HCT116 (cell line): Measurements from ENCODE around the gene BRIP1. TPM values are rescaled to one million over a fixed set of nuclear protein-coding genes. Genes with fewer than 3 reads are reported as not detected.

ENCODE experiments used
- ATAC-seq: fragments of 200-7000 bp; cut with Tn5 transposase; 2 replicates; pipeline ENCODE4 v1.9.1; 2020; ENCODE audit warnings: mild to moderate bottlenecking, moderate library complexity
- BruUV-seq: library from RNA; stranded (reverse); fragments of 400-500 nt; replicated peaks from 2 replicates; lab custom pipeline; 2021; lab: Mats Ljungman, UMichigan
- CTCF ChIA-PET: fragments of 300-600 bp; sonication (Branson Sonifier 250); formaldehyde crosslinking; loops from one replicate; lab custom pipeline; 2021; ENCODE audit warnings: antibody characterized with exemption; lab: Charles Lee
- POLR2A ChIA-PET: fragments of 300-600, 350-600 bp; sonication (Branson Sonifier 250); formaldehyde crosslinking; loops from one replicate; lab custom pipeline; 2021; ENCODE audit warnings: antibody characterized with exemption; lab: Charles Lee
- RAD21 ChIA-PET, 2 experiments: fragments of 300-600 bp; sonication (Branson Sonifier 250); formaldehyde crosslinking; loops; one replicate each; lab custom pipeline; 2023; ENCODE audit warnings: low total read pairs in 2 of 2; ENCODE audit not compliant: uncharacterized antibody in 2 of 2, unreplicated experiment in 2 of 2, low non-redundant PET in 1 of 2; lab: Charles Lee
- DNase-seq: peaks from one replicate; pipeline ENCODE4 v3.0.0-alpha.2; 2010; ENCODE audit warnings: low read depth, low spot score
- H2AFZ ChIP-seq: fragments of 200-600 bp; shearing (Covaris generic), sonication (generic); 2 replicates; pipeline ENCODE4 v1.6.1; 2017; ENCODE audit warnings: low read depth, mixed run types, mixed read lengths, antibody characterized with exemption, low read length; ENCODE audit not compliant: poor library complexity, severe bottlenecking
- H3K27ac ChIP-seq: 2 replicates; pipeline ENCODE4 v1.5.1; 2012; ENCODE audit warnings: low read depth, low read length
- H3K27me3 ChIP-seq: fragments of 200-600 bp; sonication (generic); 2 replicates; pipeline ENCODE4 v1.6.1; 2016; ENCODE audit warnings: mixed run types, low read length, mixed read lengths; ENCODE audit not compliant: insufficient read depth
- H3K36me3 ChIP-seq, 2 experiments: fragments of 200-500 bp in 1 of 2; fragments of 200-600 bp in 1 of 2; sonication (Bioruptor generic) in 1 of 2; sonication (generic) in 1 of 2; 2 replicates each; pipeline versions ENCODE4 v1.5.1 to v1.6.1; 2014 to 2016; ENCODE audit warnings: low read length in 2 of 2, inconsistent platforms in 1 of 2, mixed read lengths in 1 of 2, mixed run types in 1 of 2; ENCODE audit not compliant: insufficient read depth in 2 of 2, control insufficient read depth in 1 of 2
- H3K4me1 ChIP-seq, 2 experiments: fragments of 200-600 bp in 1 of 2; sonication (generic) in 1 of 2; 2 replicates each; pipeline versions ENCODE4 v1.5.1 to v1.6.1; 2012 to 2017; ENCODE audit warnings: low read length in 2 of 2, inconsistent platforms in 1 of 2, mild to moderate bottlenecking in 1 of 2, mixed read lengths in 1 of 2, mixed run types in 1 of 2, moderate library complexity in 1 of 2; ENCODE audit not compliant: insufficient read depth in 2 of 2, control insufficient read depth in 1 of 2
- H3K4me2 ChIP-seq: fragments of 200-600 bp; sonication (generic); 2 replicates; pipeline ENCODE4 v1.6.1; 2017; ENCODE audit warnings: mixed run types, low read length, mixed read lengths
- H3K4me3 ChIP-seq, 2 experiments: fragments of 200-600 bp in 1 of 2; sonication (generic) in 1 of 2; replicated peaks in 1 of 2; 2 replicates each; pipeline ENCODE4 v1.5.1; 2011 to 2016; ENCODE audit warnings: low read length in 2 of 2, control low read depth in 1 of 2, low read depth in 1 of 2, mild to moderate bottlenecking in 1 of 2, mixed read lengths in 1 of 2, mixed run types in 1 of 2
- H3K79me2 ChIP-seq: fragments of 200-600 bp; sonication (generic); 2 replicates; pipeline ENCODE4 v1.6.1; 2017; ENCODE audit warnings: mild to moderate bottlenecking, mixed run types, low read length, moderate library complexity, mixed read lengths; ENCODE audit not compliant: insufficient read depth
- H3K9ac ChIP-seq: fragments of 200-600 bp; sonication (generic); 2 replicates; pipeline ENCODE4 v1.6.1; 2016; ENCODE audit warnings: low read length, mixed read lengths
- H3K9me2 ChIP-seq: fragments of 200-600 bp; sonication (generic), shearing (Covaris generic); 2 replicates; pipeline ENCODE4 v1.6.1; 2017; ENCODE audit warnings: mixed run types, mild to moderate bottlenecking, moderate library complexity; ENCODE audit not compliant: insufficient read depth
- H3K9me3 ChIP-seq, 2 experiments: fragments of 200-500 bp in 1 of 2; fragments of 200-600 bp in 1 of 2; sonication (Bioruptor generic) in 1 of 2; sonication (generic) in 1 of 2; 2 replicates each; pipeline ENCODE4 v1.6.1; 2014 to 2017; ENCODE audit warnings: low read length in 2 of 2, mixed read lengths in 2 of 2, inconsistent platforms in 1 of 2, low read depth in 1 of 2, mild to moderate bottlenecking in 1 of 2, mixed run types in 1 of 2, moderate library complexity in 1 of 2; ENCODE audit not compliant: control insufficient read depth in 1 of 2, insufficient read depth in 1 of 2
- H4K20me1 ChIP-seq: fragments of 200-600 bp; sonication (generic), shearing (Covaris generic); 2 replicates; pipeline ENCODE4 v1.6.1; 2017; ENCODE audit warnings: mixed run types, mild to moderate bottlenecking, moderate library complexity; ENCODE audit not compliant: insufficient read depth
- ATF3 ChIP-seq: IDR thresholded peaks from 2 replicates; pipeline ENCODE4 v1.6.1; 2012
- CBX3 ChIP-seq: IDR thresholded peaks from 2 replicates; pipeline ENCODE4 v1.6.1; 2012; ENCODE audit warnings: low read depth
- CEBPB ChIP-seq: IDR thresholded peaks from 2 replicates; pipeline ENCODE4 v1.6.1; 2012; ENCODE audit warnings: low read depth
- EGR1 ChIP-seq: IDR thresholded peaks from 2 replicates; pipeline ENCODE4 v1.6.1; 2012; ENCODE audit warnings: low read depth
- ELF1 ChIP-seq: IDR thresholded peaks from 2 replicates; pipeline ENCODE4 v1.6.1; 2012; ENCODE audit warnings: low read depth, borderline replicate concordance
- EZH2 ChIP-seq: fragments of 200-600 bp; sonication (generic); IDR thresholded peaks from 2 replicates; pipeline ENCODE4 v1.6.1; 2017; ENCODE audit warnings: antibody characterized with exemption, mixed run types
- FOSL1 ChIP-seq: IDR thresholded peaks from 2 replicates; pipeline ENCODE4 v1.6.1; 2012; ENCODE audit warnings: low read depth
- POLR2AphosphoS5 ChIP-seq: IDR thresholded peaks from 2 replicates; pipeline ENCODE4 v1.6.1; 2011; ENCODE audit warnings: mild to moderate bottlenecking, low read depth, low read length, moderate library complexity
- RAD21 ChIP-seq: IDR thresholded peaks from 2 replicates; pipeline ENCODE4 v1.6.1; 2012; ENCODE audit warnings: low read depth, mild to moderate bottlenecking
- SIN3A ChIP-seq: IDR thresholded peaks from 2 replicates; pipeline ENCODE4 v1.6.1; 2012; ENCODE audit warnings: low read depth
- SRF ChIP-seq: IDR thresholded peaks from 2 replicates; pipeline ENCODE4 v1.6.1; 2012; ENCODE audit warnings: low read depth
- TCF7L2 ChIP-seq: IDR thresholded peaks from 2 replicates; pipeline ENCODE4 v1.7.0; 2011; ENCODE audit warnings: borderline replicate concordance, inconsistent platforms; ENCODE audit not compliant: insufficient read depth, insufficient read length; ENCODE audit errors: extremely low read depth
- ZBTB33 ChIP-seq: IDR thresholded peaks from 2 replicates; pipeline ENCODE4 v1.6.1; 2011; ENCODE audit warnings: mild to moderate bottlenecking, low read length, moderate library complexity; ENCODE audit not compliant: insufficient replicate concordance; ENCODE audit errors: extremely low read depth
- ZFX ChIP-seq: fragments of 450-650 bp; IDR thresholded peaks from 2 replicates; pipeline ENCODE4 v1.6.1; 2017
- ZNF274 ChIP-seq: fragments of 200-500 bp; sonication (Bioruptor generic); IDR thresholded peaks from 2 replicates; pipeline ENCODE4 v1.6.1; 2014; ENCODE audit warnings: mild to moderate bottlenecking, low read depth, low read length, inconsistent platforms
- intact Hi-C: fragments of 100-400 bp; cut with micrococcal nuclease; formaldehyde crosslinking; loops from 2 replicates; pipeline ENCODE4 v1.10.0; 2022
- total RNA-seq: library from RNA; stranded (reverse); gene quantifications from one replicate; pipeline ENCODE4 v1.2.1, GENCODE V29; 2021; ENCODE audit not compliant: unreplicated experiment
- TF ChIP-seq, protein P1 (sequence below): IDR thresholded peaks from 2 replicates; pipeline ENCODE4 v1.6.1; 2012
- TF ChIP-seq, protein P2 (sequence below), 3 experiments: fragments of 200-600 bp in 1 of 3; sonication (generic) in 1 of 3; IDR thresholded peaks in 2 of 3; conservative IDR thresholded peaks in 1 of 3; 2 replicates each; pipeline ENCODE4 v1.5.1; 2012 to 2017; ENCODE audit warnings: low read depth in 2 of 3, low read length in 2 of 3, antibody characterized with exemption in 1 of 3, borderline replicate concordance in 1 of 3, control low read depth in 1 of 3, mild to moderate bottlenecking in 1 of 3, mixed read lengths in 1 of 3, mixed run types in 1 of 3, moderate library complexity in 1 of 3; ENCODE audit not compliant: insufficient read depth in 1 of 3
- TF ChIP-seq, protein P3 (sequence below): IDR thresholded peaks from 2 replicates; pipeline ENCODE4 v1.6.1; 2012; ENCODE audit warnings: low read depth

BRIP1 gene
- total RNA-seq, 1 experiment from 2014 or later: 22.2 TPM

- ChIA-PET POLR2A (no interaction called here), CTCF (no interaction called here), RAD21 (no interaction called here)
- Histone ChIP-seq H3K36me3 (peaks cover 2 to 25% of the 10 kb centered on the region in 2 experiments; a peak in 1 of 4 replicates), H3K4me1 (no peaks in the 10 kb centered on the region), H3K4me3 (no peak overlapping the region), H3K27me3 (no peaks in the 10 kb centered on the region), H2AFZ (no peak overlapping the region), H3K9me3 (peaks cover 5 to 13% of the 10 kb centered on the region in 2 experiments; a peak in 3 of 4 replicates), H3K9ac (no peak overlapping the region), H3K9me2 (no peaks in the 10 kb centered on the region), H3K4me2 (no peak overlapping the region), H4K20me1 (no peaks in the 10 kb centered on the region), H3K79me2 (no peaks in the 10 kb centered on the region), H3K27ac (no peak overlapping the region)
- intact Hi-C loops: no loop called here
- ATAC-seq (no peak), DNase-seq (no peak)
- TF ChIP-seq SRF: no peak
- TF ChIP-seq POLR2AphosphoS5: no peak
- no peak for TF ChIP-seq ZNF274
- TF ChIP-seq, protein P1, sequence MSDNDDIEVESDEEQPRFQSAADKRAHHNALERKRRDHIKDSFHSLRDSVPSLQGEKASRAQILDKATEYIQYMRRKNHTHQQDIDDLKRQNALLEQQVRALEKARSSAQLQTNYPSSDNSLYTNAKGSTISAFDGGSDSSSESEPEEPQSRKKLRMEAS: no peak
- no peak for TF ChIP-seq ZBTB33
- TF ChIP-seq RAD21: no peak
- TF ChIP-seq TCF7L2: no peak
- no peak for TF ChIP-seq ZFX
- no peak for TF ChIP-seq ELF1
- TF ChIP-seq, protein P2, sequence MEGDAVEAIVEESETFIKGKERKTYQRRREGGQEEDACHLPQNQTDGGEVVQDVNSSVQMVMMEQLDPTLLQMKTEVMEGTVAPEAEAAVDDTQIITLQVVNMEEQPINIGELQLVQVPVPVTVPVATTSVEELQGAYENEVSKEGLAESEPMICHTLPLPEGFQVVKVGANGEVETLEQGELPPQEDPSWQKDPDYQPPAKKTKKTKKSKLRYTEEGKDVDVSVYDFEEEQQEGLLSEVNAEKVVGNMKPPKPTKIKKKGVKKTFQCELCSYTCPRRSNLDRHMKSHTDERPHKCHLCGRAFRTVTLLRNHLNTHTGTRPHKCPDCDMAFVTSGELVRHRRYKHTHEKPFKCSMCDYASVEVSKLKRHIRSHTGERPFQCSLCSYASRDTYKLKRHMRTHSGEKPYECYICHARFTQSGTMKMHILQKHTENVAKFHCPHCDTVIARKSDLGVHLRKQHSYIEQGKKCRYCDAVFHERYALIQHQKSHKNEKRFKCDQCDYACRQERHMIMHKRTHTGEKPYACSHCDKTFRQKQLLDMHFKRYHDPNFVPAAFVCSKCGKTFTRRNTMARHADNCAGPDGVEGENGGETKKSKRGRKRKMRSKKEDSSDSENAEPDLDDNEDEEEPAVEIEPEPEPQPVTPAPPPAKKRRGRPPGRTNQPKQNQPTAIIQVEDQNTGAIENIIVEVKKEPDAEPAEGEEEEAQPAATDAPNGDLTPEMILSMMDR (IDR thresholded peaks at IDR 0.05 in 2 of 3, conservative IDR thresholded peaks at IDR 0.05 in 1 of 3; ENCODE audit: borderline replicate concordance in 1 of 3, insufficient read depth in 1 of 3, low read depth in 2 of 3, low read length in 2 of 3): no peak
- TF ChIP-seq CBX3: no peak
- TF ChIP-seq, protein P3, sequence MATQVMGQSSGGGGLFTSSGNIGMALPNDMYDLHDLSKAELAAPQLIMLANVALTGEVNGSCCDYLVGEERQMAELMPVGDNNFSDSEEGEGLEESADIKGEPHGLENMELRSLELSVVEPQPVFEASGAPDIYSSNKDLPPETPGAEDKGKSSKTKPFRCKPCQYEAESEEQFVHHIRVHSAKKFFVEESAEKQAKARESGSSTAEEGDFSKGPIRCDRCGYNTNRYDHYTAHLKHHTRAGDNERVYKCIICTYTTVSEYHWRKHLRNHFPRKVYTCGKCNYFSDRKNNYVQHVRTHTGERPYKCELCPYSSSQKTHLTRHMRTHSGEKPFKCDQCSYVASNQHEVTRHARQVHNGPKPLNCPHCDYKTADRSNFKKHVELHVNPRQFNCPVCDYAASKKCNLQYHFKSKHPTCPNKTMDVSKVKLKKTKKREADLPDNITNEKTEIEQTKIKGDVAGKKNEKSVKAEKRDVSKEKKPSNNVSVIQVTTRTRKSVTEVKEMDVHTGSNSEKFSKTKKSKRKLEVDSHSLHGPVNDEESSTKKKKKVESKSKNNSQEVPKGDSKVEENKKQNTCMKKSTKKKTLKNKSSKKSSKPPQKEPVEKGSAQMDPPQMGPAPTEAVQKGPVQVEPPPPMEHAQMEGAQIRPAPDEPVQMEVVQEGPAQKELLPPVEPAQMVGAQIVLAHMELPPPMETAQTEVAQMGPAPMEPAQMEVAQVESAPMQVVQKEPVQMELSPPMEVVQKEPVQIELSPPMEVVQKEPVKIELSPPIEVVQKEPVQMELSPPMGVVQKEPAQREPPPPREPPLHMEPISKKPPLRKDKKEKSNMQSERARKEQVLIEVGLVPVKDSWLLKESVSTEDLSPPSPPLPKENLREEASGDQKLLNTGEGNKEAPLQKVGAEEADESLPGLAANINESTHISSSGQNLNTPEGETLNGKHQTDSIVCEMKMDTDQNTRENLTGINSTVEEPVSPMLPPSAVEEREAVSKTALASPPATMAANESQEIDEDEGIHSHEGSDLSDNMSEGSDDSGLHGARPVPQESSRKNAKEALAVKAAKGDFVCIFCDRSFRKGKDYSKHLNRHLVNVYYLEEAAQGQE: no peak
- TF ChIP-seq EGR1: no peak
- no peak for TF ChIP-seq ATF3
- TF ChIP-seq CEBPB: no peak
- TF ChIP-seq SIN3A: no peak
- TF ChIP-seq FOSL1: no peak
- no peak for TF ChIP-seq EZH2
- no TSS peak for BruUV-seq
These were observed 128.9 kb downstream of the BRIP1 start for GRCh38 chr17:61734466-61734865.
